Measurements from ENCODE around the gene CFAP73. TPM values are rescaled to one million over a fixed set of nuclear protein-coding genes. Genes with fewer than 3 reads are reported as not detected.

CFAP73 gene
- total RNA-seq, 1 experiment from 2014 or later = not detected

DNA sequence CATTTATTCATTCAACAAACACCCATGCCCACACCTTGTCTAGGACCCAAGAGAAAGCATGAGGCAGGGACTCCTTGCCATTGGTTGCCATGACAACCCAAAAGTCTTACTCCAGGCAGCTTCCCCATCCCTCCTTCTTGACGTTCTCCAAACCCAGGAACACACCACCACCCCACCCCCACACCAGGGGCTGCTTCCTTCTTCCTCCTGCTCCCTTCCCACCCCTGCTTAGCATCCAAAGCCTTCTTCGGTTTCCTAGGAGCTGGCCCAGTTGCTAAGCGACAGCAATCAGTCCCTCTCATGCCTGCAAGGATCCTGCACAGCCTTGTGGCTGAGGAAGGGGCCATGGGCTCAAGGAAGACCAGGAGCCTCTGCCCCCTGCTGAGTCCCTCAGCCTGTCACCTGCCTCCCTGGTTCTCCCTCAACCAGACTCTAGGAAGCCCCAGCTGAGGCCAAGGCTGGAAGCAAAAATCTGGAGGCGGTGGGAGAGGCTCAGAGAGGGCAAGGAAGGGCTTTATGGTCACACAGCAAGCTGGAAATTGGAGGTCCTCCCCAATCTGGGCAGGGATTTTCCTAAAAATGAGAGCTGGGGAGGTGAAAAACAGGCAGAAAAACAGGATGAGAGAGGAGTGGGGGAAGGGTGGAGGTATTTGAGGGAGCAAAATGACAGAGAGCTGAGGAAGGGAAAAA lies 29.4 kb upstream of the CFAP73 start:
- Mint-ChIP-seq H3K27ac (ENCODE audit: low read depth, unreplicated experiment) (no peak overlapping the region), H3K4me3 (ENCODE audit: unreplicated experiment) (no peak overlapping the region), H3K9me3 (ENCODE audit: unreplicated experiment) (peaks cover 7% of the 10 kb centered on the region), H3K27me3 (ENCODE audit: insufficient read depth, unreplicated experiment) (peaks cover 22% of the 10 kb centered on the region), H3K36me3 (ENCODE audit: insufficient read depth, unreplicated experiment) (no peaks in the 10 kb centered on the region), H3K4me1 (ENCODE audit: insufficient read depth, unreplicated experiment) (peaks cover 6% of the 10 kb centered on the region)
- no peak for DNase-seq (ENCODE audit: unreplicated experiment)
- TF ChIP-seq, protein P1, sequence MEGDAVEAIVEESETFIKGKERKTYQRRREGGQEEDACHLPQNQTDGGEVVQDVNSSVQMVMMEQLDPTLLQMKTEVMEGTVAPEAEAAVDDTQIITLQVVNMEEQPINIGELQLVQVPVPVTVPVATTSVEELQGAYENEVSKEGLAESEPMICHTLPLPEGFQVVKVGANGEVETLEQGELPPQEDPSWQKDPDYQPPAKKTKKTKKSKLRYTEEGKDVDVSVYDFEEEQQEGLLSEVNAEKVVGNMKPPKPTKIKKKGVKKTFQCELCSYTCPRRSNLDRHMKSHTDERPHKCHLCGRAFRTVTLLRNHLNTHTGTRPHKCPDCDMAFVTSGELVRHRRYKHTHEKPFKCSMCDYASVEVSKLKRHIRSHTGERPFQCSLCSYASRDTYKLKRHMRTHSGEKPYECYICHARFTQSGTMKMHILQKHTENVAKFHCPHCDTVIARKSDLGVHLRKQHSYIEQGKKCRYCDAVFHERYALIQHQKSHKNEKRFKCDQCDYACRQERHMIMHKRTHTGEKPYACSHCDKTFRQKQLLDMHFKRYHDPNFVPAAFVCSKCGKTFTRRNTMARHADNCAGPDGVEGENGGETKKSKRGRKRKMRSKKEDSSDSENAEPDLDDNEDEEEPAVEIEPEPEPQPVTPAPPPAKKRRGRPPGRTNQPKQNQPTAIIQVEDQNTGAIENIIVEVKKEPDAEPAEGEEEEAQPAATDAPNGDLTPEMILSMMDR (IDR thresholded peaks at IDR 0.05; ENCODE audit: unreplicated experiment) = no peak
- CTCF ChIA-PET = interaction anchor here (0.8 to 1.1 kb wide), 2 partner anchors 14 to 35 kb away, joined by 3 to 5 read pairs; no protein-coding TSS in a partner anchor
- POLR2A ChIA-PET = no interaction called here
- intact Hi-C loops (cut with micrococcal nuclease) = no loop called here
- BruUV-seq (replicated peaks) = no TSS peak

- Mint-ChIP-seq H3K4me1 (ENCODE audit: insufficient read depth, unreplicated experiment) (peaks cover 6% of the 10 kb centered on the region), H3K27me3 (ENCODE audit: insufficient read depth, unreplicated experiment) (peaks cover 22% of the 10 kb centered on the region), H3K4me3 (ENCODE audit: unreplicated experiment) (no peak overlapping the region), H3K27ac (ENCODE audit: low read depth, unreplicated experiment) (no peak overlapping the region), H3K9me3 (ENCODE audit: unreplicated experiment) (peaks cover 7% of the 10 kb centered on the region), H3K36me3 (ENCODE audit: insufficient read depth, unreplicated experiment) (no peaks in the 10 kb centered on the region)
- TF ChIP-seq, protein P1 (IDR thresholded peaks at IDR 0.05; ENCODE audit: unreplicated experiment) = no peak
- no peak for DNase-seq (ENCODE audit: unreplicated experiment)
- ChIA-PET POLR2A (no interaction called here), CTCF (interaction anchor here (0.8 to 1.3 kb wide), 3 partner anchors 14 to 128 kb away, joined by 3 to 5 read pairs (median 3); no protein-coding TSS in a partner anchor)
- no TSS peak for BruUV-seq (replicated peaks)
- intact Hi-C loops (cut with micrococcal nuclease) = no loop called here
Measured at GRCh38 chr12:113120670-113121370, 28.7 kb upstream of the CFAP73 start.

- ChIA-PET CTCF (no interaction called here), POLR2A (no interaction called here)
- no peaks in the 10 kb centered on the region for H3K36me3 Mint-ChIP-seq (ENCODE audit: insufficient read depth, unreplicated experiment)
- H3K4me1 Mint-ChIP-seq (ENCODE audit: insufficient read depth, unreplicated experiment) = peaks cover 7% of the 10 kb centered on the region
- peaks cover 7% of the 10 kb centered on the region for H3K9me3 Mint-ChIP-seq (ENCODE audit: unreplicated experiment)
- BruUV-seq (replicated peaks) = no TSS peak
- H3K27ac Mint-ChIP-seq (ENCODE audit: low read depth, unreplicated experiment) = no peak overlapping the region
- DNase-seq (ENCODE audit: unreplicated experiment) = no peak
- intact Hi-C loops (cut with micrococcal nuclease) = no loop called here
- TF ChIP-seq, protein P1 (IDR thresholded peaks at IDR 0.05; ENCODE audit: unreplicated experiment) = no peak
- peaks cover 6% of the 10 kb centered on the region for H3K27me3 Mint-ChIP-seq (ENCODE audit: insufficient read depth, unreplicated experiment)
- H3K4me3 Mint-ChIP-seq (ENCODE audit: unreplicated experiment) = no peak overlapping the region
Measured at GRCh38 chr12:113127791-113128199, 21.7 kb upstream of the CFAP73 start.

DNA sequence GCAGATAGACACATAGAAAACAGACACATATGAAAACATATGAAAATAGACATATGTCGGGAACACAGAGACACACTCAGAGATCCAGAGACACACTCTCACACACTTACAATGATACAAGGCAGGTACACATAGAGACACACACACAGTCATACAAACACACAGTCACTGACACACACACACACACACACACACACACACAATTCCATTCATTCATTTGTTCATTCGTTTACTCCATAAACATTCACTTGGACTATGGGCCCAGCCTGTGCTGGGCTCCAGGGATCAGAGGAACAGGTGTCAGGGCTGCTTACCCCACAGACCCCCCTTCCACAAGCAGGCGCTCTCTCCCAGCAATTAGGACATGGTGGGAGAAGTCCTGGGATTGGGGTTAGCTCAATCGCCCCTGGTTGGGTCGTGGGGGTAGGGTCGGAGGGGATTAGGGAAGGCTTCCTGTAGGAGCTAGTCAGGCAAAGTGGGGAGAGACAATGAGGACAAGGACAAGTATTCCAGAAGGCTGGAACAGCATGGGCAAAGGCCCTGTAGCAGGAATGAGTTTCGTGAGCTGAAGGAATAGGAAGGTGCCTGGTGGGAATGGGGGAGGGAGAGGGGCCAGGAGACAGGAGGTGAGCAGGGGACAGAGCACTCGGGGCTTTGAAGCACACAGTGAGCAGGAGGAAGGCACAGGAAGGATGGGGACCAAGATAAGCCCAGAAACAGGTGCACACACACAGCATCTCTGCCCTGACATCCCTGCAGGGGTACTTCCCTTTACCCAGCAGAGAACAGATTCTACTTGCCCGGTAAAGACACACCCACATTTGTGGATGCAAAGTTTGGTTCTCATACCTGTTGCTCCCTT lies 20.5 kb upstream of the CFAP73 start:
- H3K9me3 Mint-ChIP-seq (ENCODE audit: unreplicated experiment) = no peaks in the 10 kb centered on the region
- CTCF ChIA-PET = no interaction called here
- peaks cover 7% of the 10 kb centered on the region for H3K4me1 Mint-ChIP-seq (ENCODE audit: insufficient read depth, unreplicated experiment)
- H3K36me3 Mint-ChIP-seq (ENCODE audit: insufficient read depth, unreplicated experiment) = no peaks in the 10 kb centered on the region
- DNase-seq (ENCODE audit: unreplicated experiment) = no peak
- TF ChIP-seq, protein P1 (IDR thresholded peaks at IDR 0.05; ENCODE audit: unreplicated experiment) = no peak
- POLR2A ChIA-PET = no interaction called here
- no peaks in the 10 kb centered on the region for H3K27me3 Mint-ChIP-seq (ENCODE audit: insufficient read depth, unreplicated experiment)
- intact Hi-C loops (cut with micrococcal nuclease) = no loop called here
- no peak overlapping the region for H3K27ac Mint-ChIP-seq (ENCODE audit: low read depth, unreplicated experiment)
- BruUV-seq (replicated peaks) = no TSS peak
- no peak overlapping the region for H3K4me3 Mint-ChIP-seq (ENCODE audit: unreplicated experiment)
